DMS153 treated with DMSO at 0.1 percent for 48 hours (cell line): ENCODE data around the gene SNAPIN.

Experiments used
- DNase-seq: peaks from one replicate; lab custom pipeline; 2025; ENCODE audit not compliant: unreplicated experiment; lab: John Stamatoyannopoulos, UW

SNAPIN gene

GRCh38 chr1:153699768-153700167 lies 41.3 kb downstream of the SNAPIN start:
- no peak for DNase-seq

- DNase-seq, result no peak
These were observed 47.0 kb downstream of the SNAPIN start for GRCh38 chr1:153705484-153705883.

- no peak for DNase-seq
These were observed 52.5 kb downstream of the SNAPIN start for GRCh38 chr1:153711026-153711425.
